ENCODE measurements around the gene SBNO2. TPM values are rescaled to one million over a fixed set of nuclear protein-coding genes. Genes with fewer than 3 reads are reported as not detected.
A peak's percentile ranks its signal among the peaks of the same experiment; 100 is the strongest.

The SBNO2 gene
- total RNA-seq, 3 donors from 2014 or later, result 58.0 to 86.6 (median 74.6) TPM

- intact Hi-C loops (cut with DNase I, micrococcal nuclease), result no loop called here
- Histone ChIP-seq H3K4me3 (no peak overlapping the region), H3K9me3 (no peaks in the 10 kb centered on the region), H3K36me3 (ENCODE audit: low read depth) (no peaks in the 10 kb centered on the region), H3K4me1 (ENCODE audit: low read depth) (peaks cover 44% of the 10 kb centered on the region)
- DNase-seq (peak; percentile 70 to 89 (median 77)), ATAC-seq (peak; percentile 10)
- no peak for TF ChIP-seq CTCF (IDR thresholded peaks at IDR 0.05)
Measured at GRCh38 chr19:1068009-1069001, 105.8 kb downstream of the SBNO2 start.

- H3K4me1 ChIP-seq (ENCODE audit: low read depth), result peaks cover 44% of the 10 kb centered on the region
- no peaks in the 10 kb centered on the region for H3K36me3 ChIP-seq (ENCODE audit: low read depth)
- H3K9me3 ChIP-seq, result no peaks in the 10 kb centered on the region
- DNase-seq, result peak in 1 of 3 donors; percentile 53
- intact Hi-C loops (cut with DNase I, micrococcal nuclease), result no loop called here
- no peak for ATAC-seq
- H3K4me3 ChIP-seq, result peak overlapping the region; percentile 40
- no peak for TF ChIP-seq CTCF (IDR thresholded peaks at IDR 0.05)
Measured at GRCh38 chr19:1067341-1067957, 106.6 kb downstream of the SBNO2 start.

GRCh38 chr19:1066748-1067340 lies 107.2 kb downstream of the SBNO2 start, which contains the start of gene ARHGAP45:
TSS of gene ARHGAP45 (plus strand) at chr19:1067167. CDS start at chr19:1067406, 239 bp downstream.
- DNase-seq, result peak; percentile 56 to 89 (median 78)
- intact Hi-C loops (cut with DNase I, micrococcal nuclease), result no loop called here
- Histone ChIP-seq H3K4me3 (peak within 1 kb of the TSS; percentile 40), H3K36me3 (ENCODE audit: low read depth) (no peaks in the 10 kb centered on the region), H3K4me1 (ENCODE audit: low read depth) (peaks cover 44% of the 10 kb centered on the region), H3K9me3 (no peaks in the 10 kb centered on the region)
- no peak for TF ChIP-seq CTCF (IDR thresholded peaks at IDR 0.05)
- ATAC-seq, result peak; percentile 26

GRCh38 chr19:1066251-1066747 lies 107.8 kb downstream of the SBNO2 start:
- Histone ChIP-seq H3K36me3 (ENCODE audit: low read depth) (no peaks in the 10 kb centered on the region), H3K4me3 (peak overlapping the region; percentile 40), H3K4me1 (ENCODE audit: low read depth) (peaks cover 44% of the 10 kb centered on the region), H3K9me3 (no peaks in the 10 kb centered on the region)
- DNase-seq (peak; percentile 21 to 69 (median 56)), ATAC-seq (no peak)
- intact Hi-C loops (cut with DNase I, micrococcal nuclease), result no loop called here
- no peak for TF ChIP-seq CTCF (IDR thresholded peaks at IDR 0.05)

- H3K9me3 ChIP-seq, result no peaks in the 10 kb centered on the region
- no peak overlapping the region for H3K4me3 ChIP-seq
- DNase-seq (peak; percentile 68 to 79 (median 73)), ATAC-seq (peak; percentile 70)
- intact Hi-C loops (cut with DNase I, micrococcal nuclease), result no loop called here
- no peak for TF ChIP-seq CTCF (IDR thresholded peaks at IDR 0.05)
- H3K36me3 ChIP-seq (ENCODE audit: low read depth), result no peaks in the 10 kb centered on the region
- peaks cover 44% of the 10 kb centered on the region for H3K4me1 ChIP-seq (ENCODE audit: low read depth)
Measured at GRCh38 chr19:1065606-1066109, 108.4 kb downstream of the SBNO2 start.

Data from mucosa of descending colon (tissue), 3 donors.